HCT116 (cell line): ENCODE results near the gene FOXO3. TPM values are rescaled to one million over a fixed set of nuclear protein-coding genes. Genes with fewer than 3 reads are reported as not detected.

ENCODE experiments used
- ATAC-seq: fragments of 200-7000 bp; cut with Tn5 transposase; 2 replicates; pipeline ENCODE4 v1.9.1; 2020; ENCODE audit warnings: mild to moderate bottlenecking, moderate library complexity
- BruUV-seq: library from RNA; stranded (reverse); fragments of 400-500 nt; replicated peaks from 2 replicates; lab custom pipeline; 2021; lab: Mats Ljungman, UMichigan
- CTCF ChIA-PET: fragments of 300-600 bp; sonication (Branson Sonifier 250); formaldehyde crosslinking; loops from one replicate; lab custom pipeline; 2021; ENCODE audit warnings: antibody characterized with exemption; lab: Charles Lee
- POLR2A ChIA-PET: fragments of 300-600, 350-600 bp; sonication (Branson Sonifier 250); formaldehyde crosslinking; loops from one replicate; lab custom pipeline; 2021; ENCODE audit warnings: antibody characterized with exemption; lab: Charles Lee
- RAD21 ChIA-PET, 2 experiments: fragments of 300-600 bp; sonication (Branson Sonifier 250); formaldehyde crosslinking; loops; one replicate each; lab custom pipeline; 2023; ENCODE audit warnings: low total read pairs in 2 of 2; ENCODE audit not compliant: uncharacterized antibody in 2 of 2, unreplicated experiment in 2 of 2, low non-redundant PET in 1 of 2; lab: Charles Lee
- DNase-seq: peaks from one replicate; pipeline ENCODE4 v3.0.0-alpha.2; 2010; ENCODE audit warnings: low read depth, low spot score
- H2AFZ ChIP-seq: fragments of 200-600 bp; shearing (Covaris generic), sonication (generic); 2 replicates; pipeline ENCODE4 v1.6.1; 2017; ENCODE audit warnings: low read depth, mixed run types, mixed read lengths, antibody characterized with exemption, low read length; ENCODE audit not compliant: poor library complexity, severe bottlenecking
- H3K27ac ChIP-seq: 2 replicates; pipeline ENCODE4 v1.5.1; 2012; ENCODE audit warnings: low read depth, low read length
- H3K27me3 ChIP-seq: fragments of 200-600 bp; sonication (generic); 2 replicates; pipeline ENCODE4 v1.6.1; 2016; ENCODE audit warnings: mixed run types, low read length, mixed read lengths; ENCODE audit not compliant: insufficient read depth
- H3K36me3 ChIP-seq, 2 experiments: fragments of 200-500 bp in 1 of 2; fragments of 200-600 bp in 1 of 2; sonication (Bioruptor generic) in 1 of 2; sonication (generic) in 1 of 2; 2 replicates each; pipeline versions ENCODE4 v1.5.1 to v1.6.1; 2014 to 2016; ENCODE audit warnings: low read length in 2 of 2, inconsistent platforms in 1 of 2, mixed read lengths in 1 of 2, mixed run types in 1 of 2; ENCODE audit not compliant: insufficient read depth in 2 of 2, control insufficient read depth in 1 of 2
- H3K4me1 ChIP-seq, 2 experiments: fragments of 200-600 bp in 1 of 2; sonication (generic) in 1 of 2; 2 replicates each; pipeline versions ENCODE4 v1.5.1 to v1.6.1; 2012 to 2017; ENCODE audit warnings: low read length in 2 of 2, inconsistent platforms in 1 of 2, mild to moderate bottlenecking in 1 of 2, mixed read lengths in 1 of 2, mixed run types in 1 of 2, moderate library complexity in 1 of 2; ENCODE audit not compliant: insufficient read depth in 2 of 2, control insufficient read depth in 1 of 2
- H3K4me2 ChIP-seq: fragments of 200-600 bp; sonication (generic); 2 replicates; pipeline ENCODE4 v1.6.1; 2017; ENCODE audit warnings: mixed run types, low read length, mixed read lengths
- H3K4me3 ChIP-seq, 2 experiments: fragments of 200-600 bp in 1 of 2; sonication (generic) in 1 of 2; replicated peaks in 1 of 2; 2 replicates each; pipeline ENCODE4 v1.5.1; 2011 to 2016; ENCODE audit warnings: low read length in 2 of 2, control low read depth in 1 of 2, low read depth in 1 of 2, mild to moderate bottlenecking in 1 of 2, mixed read lengths in 1 of 2, mixed run types in 1 of 2
- H3K79me2 ChIP-seq: fragments of 200-600 bp; sonication (generic); 2 replicates; pipeline ENCODE4 v1.6.1; 2017; ENCODE audit warnings: mild to moderate bottlenecking, mixed run types, low read length, moderate library complexity, mixed read lengths; ENCODE audit not compliant: insufficient read depth
- H3K9ac ChIP-seq: fragments of 200-600 bp; sonication (generic); 2 replicates; pipeline ENCODE4 v1.6.1; 2016; ENCODE audit warnings: low read length, mixed read lengths
- H3K9me2 ChIP-seq: fragments of 200-600 bp; sonication (generic), shearing (Covaris generic); 2 replicates; pipeline ENCODE4 v1.6.1; 2017; ENCODE audit warnings: mixed run types, mild to moderate bottlenecking, moderate library complexity; ENCODE audit not compliant: insufficient read depth
- H3K9me3 ChIP-seq, 2 experiments: fragments of 200-500 bp in 1 of 2; fragments of 200-600 bp in 1 of 2; sonication (Bioruptor generic) in 1 of 2; sonication (generic) in 1 of 2; 2 replicates each; pipeline ENCODE4 v1.6.1; 2014 to 2017; ENCODE audit warnings: low read length in 2 of 2, mixed read lengths in 2 of 2, inconsistent platforms in 1 of 2, low read depth in 1 of 2, mild to moderate bottlenecking in 1 of 2, mixed run types in 1 of 2, moderate library complexity in 1 of 2; ENCODE audit not compliant: control insufficient read depth in 1 of 2, insufficient read depth in 1 of 2
- H4K20me1 ChIP-seq: fragments of 200-600 bp; sonication (generic), shearing (Covaris generic); 2 replicates; pipeline ENCODE4 v1.6.1; 2017; ENCODE audit warnings: mixed run types, mild to moderate bottlenecking, moderate library complexity; ENCODE audit not compliant: insufficient read depth
- ATF3 ChIP-seq: IDR thresholded peaks from 2 replicates; pipeline ENCODE4 v1.6.1; 2012
- EZH2 ChIP-seq: fragments of 200-600 bp; sonication (generic); IDR thresholded peaks from 2 replicates; pipeline ENCODE4 v1.6.1; 2017; ENCODE audit warnings: antibody characterized with exemption, mixed run types
- FOSL1 ChIP-seq: IDR thresholded peaks from 2 replicates; pipeline ENCODE4 v1.6.1; 2012; ENCODE audit warnings: low read depth
- POLR2AphosphoS5 ChIP-seq: IDR thresholded peaks from 2 replicates; pipeline ENCODE4 v1.6.1; 2011; ENCODE audit warnings: mild to moderate bottlenecking, low read depth, low read length, moderate library complexity
- REST ChIP-seq: IDR thresholded peaks from 2 replicates; pipeline ENCODE4 v1.6.1; 2012; ENCODE audit warnings: low read depth
- SIN3A ChIP-seq: IDR thresholded peaks from 2 replicates; pipeline ENCODE4 v1.6.1; 2012; ENCODE audit warnings: low read depth
- YY1 ChIP-seq: IDR thresholded peaks from 2 replicates; pipeline ENCODE4 v1.6.1; 2011; ENCODE audit warnings: low read length, low read depth, moderate library complexity, mild to moderate bottlenecking; ENCODE audit not compliant: insufficient replicate concordance; ENCODE audit errors: extremely low read depth
- ZNF274 ChIP-seq: fragments of 200-500 bp; sonication (Bioruptor generic); IDR thresholded peaks from 2 replicates; pipeline ENCODE4 v1.6.1; 2014; ENCODE audit warnings: mild to moderate bottlenecking, low read depth, low read length, inconsistent platforms
- intact Hi-C: fragments of 100-400 bp; cut with micrococcal nuclease; formaldehyde crosslinking; loops from 2 replicates; pipeline ENCODE4 v1.10.0; 2022
- total RNA-seq: library from RNA; stranded (reverse); gene quantifications from one replicate; pipeline ENCODE4 v1.2.1, GENCODE V29; 2021; ENCODE audit not compliant: unreplicated experiment

FOXO3 gene
- total RNA-seq, 1 experiment from 2014 or later, result 40.0 TPM

- no peak overlapping the region for H3K27ac ChIP-seq
- no peak overlapping the region for H3K4me3 ChIP-seq
- ChIA-PET RAD21 (no interaction called here), POLR2A (no interaction called here), CTCF (no interaction called here)
- H2AFZ ChIP-seq, result no peak overlapping the region
- no TSS peak for BruUV-seq
- intact Hi-C loops, result no loop called here
- H3K4me1 ChIP-seq, result no peaks in the 10 kb centered on the region
- no peak for DNase-seq
- H3K79me2 ChIP-seq, result peaks cover 88% of the 10 kb centered on the region
- TF ChIP-seq ZNF274, result no peak
- no peak for TF ChIP-seq FOSL1
- TF ChIP-seq EZH2, result no peak
- TF ChIP-seq REST, result no peak
- TF ChIP-seq SIN3A, result no peak
- TF ChIP-seq POLR2AphosphoS5, result no peak
- no peak for TF ChIP-seq ATF3
- TF ChIP-seq YY1, result no peak
- no peak overlapping the region for H3K4me2 ChIP-seq
- no peaks in the 10 kb centered on the region for H4K20me1 ChIP-seq
- no peaks in the 10 kb centered on the region for H3K27me3 ChIP-seq
- no peaks in the 10 kb centered on the region for H3K9me2 ChIP-seq
- peaks cover 13 to 15% of the 10 kb centered on the region in 2 experiments; a peak in 3 of 4 replicates for H3K36me3 ChIP-seq
- no peak overlapping the region for H3K9ac ChIP-seq
- ATAC-seq, result no peak
- no peaks in the 10 kb centered on the region for H3K9me3 ChIP-seq
Measured at GRCh38 chr6:108574457-108575141, 13.9 kb downstream of the FOXO3 start.
